ENCODE data around the gene ACTN3.
"Not testable (repeated sequence)": the region's sequence is repeated elsewhere in the genome, so short reads cannot be mapped to it uniquely, and the experiment has no call there.

Gene ACTN3

DNA sequence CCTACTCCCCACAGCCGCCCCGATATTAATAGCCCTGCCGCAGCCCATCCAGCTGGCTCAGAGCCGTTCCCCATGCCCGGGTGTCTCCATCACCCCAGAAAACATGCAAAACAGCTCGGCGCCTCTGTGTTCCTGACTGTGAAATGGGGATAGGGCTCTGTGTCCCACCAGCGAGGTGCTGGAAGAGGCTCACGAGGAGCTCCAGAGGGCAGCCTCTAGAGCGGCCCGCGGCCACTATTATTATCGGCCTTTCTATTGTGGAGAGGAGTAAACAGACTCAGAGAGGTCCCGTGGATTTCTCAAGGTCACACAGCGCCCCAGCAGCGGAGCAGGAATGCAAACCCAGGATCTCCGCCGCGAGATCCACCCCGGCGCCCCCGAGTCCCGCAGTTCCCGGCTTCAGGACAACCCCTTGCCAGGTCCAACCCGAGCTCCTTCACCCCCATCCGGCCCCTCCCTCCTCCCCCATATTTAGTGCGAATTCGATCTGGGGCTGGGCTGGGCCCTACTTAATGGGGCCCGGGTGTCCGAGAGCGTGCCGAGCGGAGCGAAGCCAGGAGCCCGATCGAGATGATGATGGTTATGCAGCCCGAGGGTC, at the start of gene ACTN3:
TSS of gene ACTN3 (plus strand) at position 536 of the 598 bp plus-strand sequence. CDS start at position 571, 35 bp downstream.
- DNase-seq (ENCODE audit: low read depth), result peak; percentile 21

DNA sequence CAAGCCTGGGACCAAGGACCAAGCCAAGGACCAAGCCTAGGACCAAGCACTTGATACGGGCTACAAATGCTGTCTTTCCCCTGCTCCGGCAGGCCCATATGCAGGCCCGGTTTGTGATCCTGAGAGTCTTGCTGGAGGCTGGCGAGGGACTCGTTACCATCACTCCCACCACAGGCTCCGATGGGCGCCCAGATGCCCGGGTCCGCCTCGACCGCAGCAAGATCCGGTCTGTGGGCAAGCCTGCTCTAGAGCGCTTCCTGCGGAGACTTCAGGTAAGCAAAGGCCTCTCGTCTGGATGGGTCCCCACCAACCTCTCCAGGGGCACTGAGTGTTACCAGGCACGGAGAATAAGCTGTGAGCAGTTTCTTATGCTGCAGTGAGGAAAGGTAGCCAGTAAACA, 49.5 kb upstream of the ACTN3 start:
- DNase-seq (ENCODE audit: low read depth), result no peak

DNA sequence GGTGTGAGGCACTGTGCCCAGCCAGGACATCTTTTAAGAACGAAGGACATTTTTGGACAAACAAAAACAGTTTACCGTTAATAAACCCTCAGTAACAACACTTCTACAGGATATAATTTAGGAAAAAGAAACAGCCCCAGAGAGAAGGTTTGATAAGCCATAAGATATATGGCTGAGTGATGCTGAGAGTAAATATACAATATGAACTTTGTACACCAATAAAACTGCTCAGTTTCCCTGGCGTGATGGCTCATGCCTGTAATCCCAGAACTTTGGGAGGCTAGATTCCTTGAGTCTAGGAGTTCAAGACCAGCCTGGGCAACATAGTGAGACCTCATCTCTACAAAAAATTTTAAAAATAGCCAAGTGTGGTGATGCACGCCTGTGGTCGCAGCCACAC, 48.2 kb upstream of the ACTN3 start:
- DNase-seq (ENCODE audit: low read depth), result no peak

GRCh38 chr11:66505276-66505816, 41.4 kb upstream of the ACTN3 start:
- no peak for DNase-seq (ENCODE audit: low read depth)

- no peak for DNase-seq (ENCODE audit: low read depth)
These were observed 37.6 kb upstream of the ACTN3 start for GRCh38 chr11:66509131-66509561.

GRCh38 chr11:66510271-66510989, 36.3 kb upstream of the ACTN3 start, which contains the start of gene BBS1:
TSS of gene BBS1 (plus strand) at chr11:66510635. CDS start at chr11:66510660, 25 bp downstream.
- DNase-seq (ENCODE audit: low read depth), result peak; percentile 85

- no peak for DNase-seq (ENCODE audit: low read depth)
These were observed 35.7 kb upstream of the ACTN3 start for GRCh38 chr11:66510990-66511339.

- DNase-seq (ENCODE audit: low read depth), result no peak
These were observed 23.1 kb upstream of the ACTN3 start for GRCh38 chr11:66523611-66524010.

DNA sequence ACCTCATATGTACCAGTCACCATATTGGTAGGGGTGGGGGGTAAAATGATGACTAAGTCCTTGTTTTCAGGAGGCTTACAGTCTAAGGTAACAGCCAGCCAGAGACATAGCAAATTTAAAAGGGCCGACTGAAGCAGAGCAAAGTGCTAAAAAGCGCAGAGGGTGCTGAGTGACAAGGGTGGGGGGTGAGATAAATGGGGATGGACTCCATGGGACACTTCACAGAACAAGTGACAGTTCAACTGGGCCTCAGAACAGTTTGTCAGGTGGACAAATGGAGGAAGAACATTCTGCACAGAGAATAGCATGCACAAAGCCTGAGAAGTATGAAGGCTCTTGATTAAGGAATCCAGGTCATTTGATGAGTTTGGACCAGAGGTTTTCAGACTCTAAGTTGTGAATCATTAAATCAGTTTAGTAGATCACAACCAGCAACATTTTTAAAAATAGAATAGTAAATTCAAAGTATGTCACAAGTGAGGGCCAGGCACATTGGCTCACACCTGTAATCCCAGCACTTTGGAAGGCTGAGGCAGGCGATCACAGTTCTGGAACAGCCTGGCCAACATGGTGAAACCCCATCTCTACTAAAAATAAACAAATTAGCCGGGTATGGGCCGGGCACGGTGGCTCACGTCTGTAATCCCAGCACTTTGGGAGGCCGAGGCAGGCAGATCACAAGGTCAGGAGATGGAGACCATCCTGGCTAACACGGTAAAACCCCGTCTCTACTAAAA, 22.2 kb upstream of the ACTN3 start:
- DNase-seq (ENCODE audit: low read depth), result no peak

- no peak for DNase-seq (ENCODE audit: low read depth)
These were observed 17.6 kb upstream of the ACTN3 start for GRCh38 chr11:66529069-66529468.

GRCh38 chr11:66529655-66530054, 17.0 kb upstream of the ACTN3 start:
- no peak for DNase-seq (ENCODE audit: low read depth)

- no peak for DNase-seq (ENCODE audit: low read depth)
These were observed 15.6 kb upstream of the ACTN3 start for GRCh38 chr11:66530927-66531709.

GRCh38 chr11:66531841-66532240, 14.9 kb upstream of the ACTN3 start:
- no peak for DNase-seq (ENCODE audit: low read depth)

DNA sequence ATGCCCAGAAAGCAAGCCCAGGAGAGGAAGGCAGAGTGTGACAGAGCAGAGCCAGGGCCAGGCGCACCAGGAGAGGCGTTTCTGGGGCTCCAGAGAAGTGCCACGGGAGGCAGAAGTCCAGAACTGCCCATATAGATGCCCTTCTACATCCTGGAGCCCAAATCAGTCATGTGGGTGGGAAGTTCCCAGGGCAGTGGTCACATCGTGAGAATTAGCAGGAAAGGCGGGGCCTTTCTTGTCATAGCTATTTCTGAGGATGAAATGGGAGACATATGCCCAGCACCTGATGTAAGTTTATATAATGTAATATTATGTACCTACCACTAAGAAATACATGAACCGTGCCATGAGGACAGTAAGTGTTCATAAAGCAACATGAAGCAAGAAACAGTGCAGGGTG, 13.9 kb upstream of the ACTN3 start:
- DNase-seq (ENCODE audit: low read depth), result no peak

- DNase-seq (ENCODE audit: low read depth), result no peak
These were observed 7.4 kb upstream of the ACTN3 start for GRCh38 chr11:66539170-66539869.

DNA sequence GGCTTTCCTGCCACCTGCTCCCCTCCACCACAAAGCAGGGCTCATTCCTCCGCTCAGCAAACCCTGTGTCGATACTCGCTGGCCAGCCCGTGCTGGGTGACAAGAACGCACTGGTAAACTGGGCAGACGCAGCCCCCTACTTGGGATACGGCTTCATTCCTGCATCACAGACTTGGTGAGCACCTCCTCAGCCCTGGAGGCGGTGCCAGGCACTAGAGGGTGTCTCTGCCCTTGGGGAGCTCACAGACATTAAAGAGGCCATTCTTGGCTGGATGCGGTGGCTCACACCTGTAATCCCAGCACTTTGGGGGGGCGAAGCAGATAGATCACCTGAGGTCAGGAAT, 6.9 kb upstream of the ACTN3 start:
- no peak for DNase-seq (ENCODE audit: low read depth)

GRCh38 chr11:66540598-66540997, 6.1 kb upstream of the ACTN3 start:
- not testable (repeated sequence) for DNase-seq (ENCODE audit: low read depth)

DNA sequence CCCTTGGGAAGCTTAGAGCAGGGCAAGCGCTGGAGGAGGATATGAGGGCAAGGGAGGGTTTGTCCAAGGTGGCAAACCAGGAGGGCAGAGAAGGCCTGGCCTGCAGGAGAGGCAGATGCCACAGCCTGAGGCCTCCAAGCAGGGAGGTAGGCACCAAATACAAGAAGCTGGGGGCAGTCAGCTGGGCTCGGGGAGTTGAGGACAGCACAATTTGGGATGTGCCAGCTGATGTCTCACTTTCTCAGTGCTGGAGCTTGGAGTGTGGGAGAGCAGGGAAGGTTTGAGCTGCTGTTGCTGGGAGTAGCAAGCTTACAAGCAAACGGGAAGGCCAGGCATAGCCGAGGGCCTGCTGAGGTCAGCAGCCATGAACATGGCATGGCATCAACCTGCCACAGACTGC, 4.8 kb upstream of the ACTN3 start:
- DNase-seq (ENCODE audit: low read depth), result no peak

DNA sequence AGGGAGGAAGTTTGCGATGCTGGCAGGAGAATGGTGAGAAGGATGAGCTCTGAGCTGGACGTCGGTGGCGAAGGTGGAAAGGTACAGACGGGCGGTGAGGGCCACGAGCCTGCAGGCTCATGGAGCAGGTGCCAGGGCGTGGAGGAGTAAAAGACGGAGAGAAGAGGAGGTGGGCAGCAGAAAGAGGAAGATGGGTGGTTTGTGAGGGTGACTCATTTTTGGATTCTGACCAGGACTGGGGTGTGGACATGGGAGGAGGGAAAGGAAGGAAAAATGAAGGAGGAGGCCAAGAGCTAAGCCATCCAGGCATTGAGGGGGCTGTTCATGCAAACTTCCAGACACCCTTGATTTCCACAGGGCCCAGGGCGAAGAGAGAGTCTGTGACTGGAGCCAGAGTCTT, 4.3 kb upstream of the ACTN3 start:
- peak; percentile 41 for DNase-seq (ENCODE audit: low read depth)

DNA sequence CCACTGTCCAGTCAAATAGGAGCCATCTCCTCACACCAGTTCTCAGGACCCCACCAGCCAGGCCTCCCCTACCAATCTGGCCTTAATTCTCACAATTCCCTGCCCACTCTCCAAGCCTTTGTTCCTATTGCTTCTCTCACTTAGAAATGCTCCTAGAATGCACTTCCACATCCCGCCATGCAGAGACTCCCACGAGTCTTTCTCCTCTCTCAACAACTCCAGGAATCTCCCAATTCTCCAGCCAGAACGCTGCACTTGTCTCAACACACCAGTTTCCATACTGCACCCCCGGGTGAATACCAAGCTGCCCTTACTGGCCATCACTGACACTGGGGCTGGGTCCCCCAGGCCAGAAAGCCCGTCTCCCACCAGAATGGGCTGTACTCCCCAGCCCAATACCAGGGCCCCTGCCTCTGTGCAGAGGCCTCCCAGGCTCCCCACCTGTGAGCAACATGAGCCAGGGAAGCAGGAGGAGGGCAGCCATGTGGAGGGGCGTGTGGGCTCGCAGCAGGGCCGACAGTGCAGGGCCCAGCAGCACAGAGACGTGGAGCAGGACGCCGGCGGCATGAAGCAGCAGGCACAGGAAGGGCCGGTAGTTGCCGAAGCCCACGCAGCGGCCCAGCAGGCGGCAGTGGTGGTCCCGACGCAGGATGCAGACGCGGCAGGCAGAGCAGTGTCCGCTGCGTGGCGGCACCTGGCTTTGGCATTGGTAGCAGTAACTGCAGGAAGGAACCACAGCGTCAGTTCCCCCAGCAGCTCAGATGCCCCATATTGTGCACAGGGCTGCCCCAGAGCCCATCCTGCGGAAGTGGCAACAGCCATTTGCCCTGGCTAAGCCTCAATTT, 3.2 kb upstream of the ACTN3 start:
- DNase-seq (ENCODE audit: low read depth), result peak; percentile 55

DNA sequence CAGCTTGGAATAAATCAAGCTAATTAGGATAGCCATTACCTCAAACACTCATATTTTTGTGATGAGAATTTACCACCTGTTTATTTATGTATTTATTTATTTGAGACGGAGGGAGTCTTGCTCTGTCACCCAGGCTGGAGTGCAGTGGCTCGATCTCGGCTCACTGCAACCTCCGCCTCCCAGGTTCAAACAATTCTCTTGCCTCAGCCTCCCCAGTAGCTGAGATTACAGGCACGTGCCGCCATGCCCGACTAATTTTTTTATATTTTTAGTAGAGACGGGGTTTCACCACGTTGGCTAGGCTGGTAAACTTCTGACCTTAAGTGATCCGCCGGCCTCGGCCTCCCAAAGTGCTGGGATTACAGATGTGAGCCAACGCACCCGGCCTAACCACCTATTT, 1.8 kb upstream of the ACTN3 start:
- DNase-seq (ENCODE audit: low read depth), result not testable (repeated sequence)

Measured in ELR (cell line).